GM18870 (cell line): ENCODE data around the gene TTLL3.
"Not testable (repeated sequence)": the region's sequence is repeated elsewhere in the genome, so short reads cannot be mapped to it uniquely, and the experiment has no call there.

Source experiments
- ATAC-seq: cut with Tn5 transposase; IDR thresholded peaks from one replicate; pipeline ENCODE4 v1.9.1; 2021; ENCODE audit warnings: moderate library complexity; ENCODE audit not compliant: unreplicated experiment

The TTLL3 gene

DNA sequence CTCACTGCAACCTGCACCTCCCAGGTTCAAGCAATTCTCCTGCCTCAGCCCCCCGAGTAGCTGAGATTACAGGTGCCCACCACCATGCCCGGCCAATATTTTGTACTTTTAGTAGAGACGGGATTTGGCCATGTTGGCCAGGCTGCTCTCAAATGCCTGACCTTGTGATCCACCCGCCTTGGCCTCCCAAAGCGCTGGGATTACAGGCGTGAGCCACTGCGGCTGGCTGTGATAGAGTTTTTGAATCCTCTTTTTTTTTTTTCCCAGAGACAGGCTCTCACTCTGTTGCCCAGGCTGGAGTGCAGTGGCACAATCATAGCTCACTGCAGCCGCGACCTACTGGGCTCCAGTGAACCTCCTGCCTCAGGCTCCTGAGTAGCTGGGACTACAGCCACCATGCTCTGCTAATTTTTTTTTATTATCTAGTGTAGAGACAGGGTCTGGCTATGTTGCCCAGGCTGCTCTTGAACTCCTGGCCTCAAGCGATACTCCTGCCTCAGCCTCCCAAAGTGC is 55.1 kb downstream of the TTLL3 start:
- not testable (repeated sequence) for ATAC-seq

DNA sequence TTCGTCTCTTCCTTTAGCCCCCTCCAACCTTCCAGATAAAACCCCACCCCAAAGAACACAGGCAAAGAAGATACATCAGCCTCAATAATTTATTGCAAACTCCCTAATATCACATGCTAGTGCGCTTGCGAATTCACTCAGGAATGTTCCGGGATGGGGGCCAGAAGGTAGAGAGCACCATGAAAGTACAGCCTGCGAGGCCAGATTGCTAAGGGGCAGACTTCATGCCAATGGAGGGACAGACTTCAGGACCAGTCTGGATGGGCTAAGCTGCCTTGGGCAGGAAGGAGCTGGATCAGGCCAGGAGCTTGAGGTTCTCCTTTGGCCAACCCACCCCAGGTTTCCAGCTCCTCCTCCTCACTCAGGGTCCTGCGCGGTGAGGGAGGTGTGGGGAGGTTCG is 56.6 kb downstream of the TTLL3 start:
- no peak for ATAC-seq

- no peak for ATAC-seq
Observed at GRCh38 chr3:9867106-9867505, 57.0 kb downstream of the TTLL3 start.

- ATAC-seq, result no peak
Observed at GRCh38 chr3:9869955-9870354, 59.9 kb downstream of the TTLL3 start.

DNA sequence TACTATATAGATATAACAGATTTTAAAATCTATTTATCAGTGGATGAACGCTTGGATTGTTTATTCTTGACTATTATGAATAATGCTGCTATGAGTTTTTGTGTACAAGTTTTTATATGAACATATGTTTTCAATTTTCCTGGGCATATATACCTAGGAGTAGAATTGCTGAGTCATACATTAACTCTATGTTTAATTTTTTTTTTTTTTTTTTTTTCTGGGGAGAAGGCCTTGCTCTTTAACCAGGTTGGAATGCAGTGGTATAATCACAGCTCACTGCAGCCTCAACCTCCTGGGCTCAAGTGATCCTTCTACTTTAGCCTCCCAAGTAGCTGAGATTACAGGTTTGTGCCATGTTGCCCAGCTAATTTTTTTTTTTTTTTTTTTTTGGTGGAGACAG is 60.9 kb downstream of the TTLL3 start:
- ATAC-seq, result no peak

DNA sequence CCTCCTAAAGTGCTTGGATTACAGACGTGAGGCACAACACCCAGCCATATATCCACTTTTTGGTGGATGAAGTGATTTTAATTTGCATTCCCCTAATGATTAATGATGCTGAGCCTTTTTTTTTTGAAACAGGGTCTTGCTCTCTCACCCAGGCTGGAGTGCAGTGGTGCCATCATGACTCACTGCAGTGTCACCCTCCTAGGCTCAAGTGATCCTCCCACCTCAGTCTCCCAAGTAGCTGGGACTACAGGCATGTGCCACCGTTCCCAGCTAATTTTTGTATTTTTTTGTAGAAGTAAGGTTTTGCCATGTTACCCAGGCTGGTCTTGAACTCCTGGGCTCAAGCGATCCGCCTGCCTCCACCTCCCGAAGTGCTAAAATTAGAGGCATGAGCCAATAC is 62.0 kb downstream of the TTLL3 start:
- not testable (repeated sequence) for ATAC-seq

GRCh38 chr3:9875448-9875847 is 65.4 kb downstream of the TTLL3 start:
- no peak for ATAC-seq

GRCh38 chr3:9876255-9876654 is 66.2 kb downstream of the TTLL3 start:
- not testable (repeated sequence) for ATAC-seq

DNA sequence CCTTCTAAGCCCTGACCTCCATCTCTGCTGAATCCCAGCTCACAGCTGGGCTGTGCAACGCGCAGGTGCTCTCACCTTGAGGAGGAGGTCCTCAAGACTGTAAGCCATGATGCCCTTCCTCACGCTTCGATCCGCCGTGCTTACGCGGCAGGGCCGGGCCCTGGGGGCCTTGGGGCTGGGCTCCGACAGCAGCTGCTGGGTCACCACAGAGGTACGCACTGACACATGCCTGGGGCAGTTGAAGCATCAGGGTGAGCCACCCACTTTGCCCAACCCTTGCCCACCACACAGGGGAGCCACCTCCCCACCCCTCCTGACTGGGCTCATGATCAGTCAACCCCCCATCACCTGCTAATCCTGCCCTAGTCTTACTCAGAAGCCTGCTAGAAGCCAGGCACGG is 66.9 kb downstream of the TTLL3 start:
- ATAC-seq, result no peak

GRCh38 chr3:9878700-9879099 is 68.6 kb downstream of the TTLL3 start:
- ATAC-seq, result no peak

- ATAC-seq, result no peak
Observed at GRCh38 chr3:9879830-9880549, 69.9 kb downstream of the TTLL3 start, which contains the start of gene CIDEC. Gene CIDEC (minus strand): TSS chr3:9880253. CDS start chr3:9878486, 1,767 bp downstream.

DNA sequence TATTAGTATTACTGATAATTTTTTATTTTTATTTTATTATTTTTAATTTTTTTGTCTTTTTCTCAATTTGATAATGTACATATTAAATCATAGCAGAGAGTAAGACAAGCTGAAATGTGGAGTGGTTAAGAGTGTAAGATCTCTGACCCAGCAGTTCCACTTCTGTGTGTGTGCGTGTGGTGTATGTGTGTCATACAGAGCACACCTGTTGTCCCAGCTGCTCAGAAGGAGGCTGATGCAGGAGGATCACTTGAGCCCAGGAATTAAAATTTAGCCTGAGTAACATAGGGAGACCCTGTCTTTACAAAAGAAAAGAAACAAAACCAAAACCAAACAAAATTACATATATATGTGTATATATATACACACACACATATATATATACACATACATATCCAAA is 71.4 kb downstream of the TTLL3 start:
- ATAC-seq, result no peak

DNA sequence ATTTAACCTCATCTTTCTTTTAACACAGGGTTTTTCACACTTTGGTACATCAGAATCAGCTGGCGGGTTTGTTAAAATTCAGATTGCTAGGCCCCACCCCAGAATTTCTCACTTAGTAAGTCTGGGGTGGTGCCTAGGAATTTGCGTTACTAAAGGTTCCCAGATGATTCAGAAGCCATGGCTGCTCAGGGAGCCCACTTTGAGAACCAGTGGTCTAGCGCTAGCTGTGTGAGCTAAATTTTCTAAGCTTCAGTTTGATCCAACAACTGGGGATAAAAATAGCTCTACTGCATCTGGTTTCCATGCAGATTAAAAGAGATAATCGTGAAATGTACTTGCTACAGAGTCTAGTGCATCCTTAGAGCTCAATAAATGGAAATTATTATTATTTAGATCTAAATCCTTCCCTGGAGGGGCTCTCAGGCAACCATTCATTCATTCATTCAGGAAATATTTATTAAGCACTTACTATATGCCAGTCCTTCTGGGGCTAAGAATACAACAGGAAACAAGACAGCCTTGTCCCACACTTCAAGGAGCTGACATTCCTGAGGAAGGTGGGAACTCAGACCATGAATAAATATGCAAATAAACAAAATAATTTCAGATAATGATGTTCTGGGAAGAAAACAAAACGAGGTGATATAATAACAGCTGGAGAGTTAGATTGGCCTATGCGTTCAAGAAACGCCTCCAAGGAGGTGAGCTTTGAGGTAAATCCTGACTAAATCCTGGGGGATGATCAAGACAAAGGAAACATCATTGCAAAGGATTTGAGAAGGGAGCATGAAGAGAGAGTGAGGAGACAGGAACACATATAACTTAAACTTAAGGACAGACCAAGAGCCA is 73.9 kb downstream of the TTLL3 start:
- no peak for ATAC-seq

- no peak for ATAC-seq
Observed at GRCh38 chr3:9884555-9885165, 74.6 kb downstream of the TTLL3 start.
